ENCODE data around the gene TMEM242. TPM values are rescaled to one million over a fixed set of nuclear protein-coding genes. Genes with fewer than 3 reads are reported as not detected.

The TMEM242 gene
- total and polyA plus RNA-seq, 2 of the 4 experiments (the other 2 are of a cell fraction): 2.3 to 4.6 TPM

- H3K23ac ChIP-seq (ENCODE audit: low read depth, low read length): no peak overlapping the region
- H2BK5ac ChIP-seq (ENCODE audit: low read depth, low read length, poor library complexity, severe bottlenecking): no peak overlapping the region
- H3K9me3 ChIP-seq (ENCODE audit: control insufficient read depth, insufficient read depth, low read length): no peaks in the 10 kb centered on the region; the same call in 1 of the 2 replicates
- DNase-seq (no peak), ATAC-seq (ENCODE audit: low read depth) (no peak)
- no peak overlapping the region for H3K4me2 ChIP-seq (ENCODE audit: low read depth, low read length)
- H3K9me1 ChIP-seq (ENCODE audit: insufficient read depth, low read length): no peaks in the 10 kb centered on the region
- H3K4ac ChIP-seq (ENCODE audit: low read depth, low read length): no peak overlapping the region
- no peaks in the 10 kb centered on the region for H3K4me1 ChIP-seq (ENCODE audit: control insufficient read depth, insufficient read depth, low read length)
- no peak overlapping the region for H4K5ac ChIP-seq (ENCODE audit: low read depth, low read length)
- no peak overlapping the region for H2AK9ac ChIP-seq (replicated peaks; ENCODE audit: low read depth, low read length, poor library complexity)
- H3K27ac ChIP-seq (ENCODE audit: insufficient read depth, low read length): no peak overlapping the region
- H2BK120ac ChIP-seq (ENCODE audit: low read depth, low read length): no peak overlapping the region
- POLR2A ChIA-PET (ENCODE audit: unreplicated experiment): interaction anchor here (0.5 kb wide), 1 partner anchor 372 kb away, joined by 9 read pairs; no protein-coding TSS in a partner anchor
- H3K36me3 ChIP-seq (ENCODE audit: control insufficient read depth, insufficient read depth, low read length): no peaks in the 10 kb centered on the region
- CTCF ChIA-PET: no interaction called here
- H3K79me1 ChIP-seq (ENCODE audit: low read depth in 1 of 2, low read length in 2 of 2): no peaks in the 10 kb centered on the region
- no peak overlapping the region for H3K4me3 ChIP-seq (ENCODE audit: insufficient read depth, low read depth, low read length)
- H4K91ac ChIP-seq (ENCODE audit: insufficient read depth, low read depth, low read length): no peak overlapping the region
- peaks cover 32% of the 10 kb centered on the region for H3K27me3 ChIP-seq (ENCODE audit: control insufficient read depth, insufficient read depth, low read length)
- no peak overlapping the region for H3K14ac ChIP-seq (replicated peaks; ENCODE audit: low read depth, low read length)
- dilution Hi-C loops (cut with HindIII; ENCODE audit: low sequenced_read_pairs, unreplicated experiment) (no loop called here), in situ Hi-C loops (cut with MboI; ENCODE audit: low sequenced_read_pairs) (no loop called here), intact Hi-C loops (cut with micrococcal nuclease) (no loop called here)
- 70% methylated on average over 2 of the region's 4 CpGs; no CpG with 5 or more reads in 1 of the 2 experiments for WGBS, 2 experiments (ENCODE audit: extremely low coverage in 2 of 2, insufficient read length in 1 of 2)
- H2BK20ac ChIP-seq (ENCODE audit: low read depth, low read length): no peak overlapping the region
- no peak overlapping the region for H2AFZ ChIP-seq (replicated peaks; ENCODE audit: low read length, poor library complexity)
- no peak overlapping the region for H3K56ac ChIP-seq (ENCODE audit: extremely low read depth, insufficient read depth, low read length)
- no peak overlapping the region for H2BK15ac ChIP-seq (ENCODE audit: low read depth, low read length)
- H3K18ac ChIP-seq (ENCODE audit: low read depth, low read length): no peak overlapping the region
- H4K20me1 ChIP-seq (ENCODE audit: insufficient read depth, low read length): no peaks in the 10 kb centered on the region
- H4K8ac ChIP-seq (ENCODE audit: low read depth in 2 of 2, low read length in 2 of 2): no peak overlapping the region
- BruUV-seq (replicated peaks): no TSS peak
- no peak overlapping the region for H2AK5ac ChIP-seq (ENCODE audit: low read depth, low read length)
- H3K9ac ChIP-seq (ENCODE audit: low read depth, low read length): no peak overlapping the region
- TF ChIP-seq FOS (IDR thresholded peaks at IDR 0.05; ENCODE audit: low read depth, low read length) (no peak), POLR2A (IDR thresholded peaks at IDR 0.05; ENCODE audit: low read depth, low read length) (no peak), RFX5 (IDR thresholded peaks at IDR 0.05; ENCODE audit: low read depth, low read length) (no peak), CHD1 (IDR thresholded peaks at IDR 0.05; ENCODE audit: low read depth, low read length) (no peak), MAZ (IDR thresholded peaks at IDR 0.05; ENCODE audit: borderline replicate concordance, low read depth, low read length) (no peak), MAFK (IDR thresholded peaks at IDR 0.05; ENCODE audit: low read depth, low read length) (no peak), CTCF (conservative IDR thresholded peaks at IDR 0.05; ENCODE audit: low read depth, low read length) (no peak), CEBPB (IDR thresholded peaks at IDR 0.05; ENCODE audit: low read depth, low read length) (no peak), NFE2L2 (IDR thresholded peaks at IDR 0.05; ENCODE audit: low read depth, low read length) (no peak), SMC3 (IDR thresholded peaks at IDR 0.05; ENCODE audit: low read depth, low read length) (no peak), RCOR1 (IDR thresholded peaks at IDR 0.05; ENCODE audit: insufficient replicate concordance, low read length) (no peak), BHLHE40 (IDR thresholded peaks at IDR 0.05; ENCODE audit: low read depth, low read length) (no peak), RAD21 (IDR thresholded peaks at IDR 0.05; ENCODE audit: low read length) (no peak), USF2 (IDR thresholded peaks at IDR 0.05; ENCODE audit: low read depth, low read length) (no peak)
Measured at GRCh38 chr6:157343732-157344131, 20.4 kb upstream of the TMEM242 start.
